Naive thymus-derived CD4-positive, alpha-beta T cell (primary cell): ENCODE data around the gene SYT9. TPM values are rescaled to one million over a fixed set of nuclear protein-coding genes. Genes with fewer than 3 reads are reported as not detected.
A peak's percentile ranks its signal among the peaks of the same experiment; 100 is the strongest.

Source experiments
- ATAC-seq: fragments of 150-1000 bp; cut with Tn5 transposase; 2 replicates; pipeline ENCODE4 v1.10.0; 2021; ENCODE audit warnings: mild to moderate bottlenecking, moderate library complexity
- CTCF ChIA-PET: fragments of 350-600 bp; sonication (Branson Sonifier 250); formaldehyde crosslinking; loops from one replicate; lab custom pipeline; 2021; ENCODE audit warnings: antibody characterized with exemption; lab: Charles Lee
- POLR2A ChIA-PET: fragments of 350-600 bp; sonication (Branson Sonifier 250); formaldehyde crosslinking; loops from one replicate; lab custom pipeline; 2021; ENCODE audit warnings: antibody characterized with exemption, inconsistent platforms; lab: Charles Lee
- DNase-seq, 9 donors: peaks; one replicate each; pipeline versions ENCODE4 v3.0.0 to v3.0.0-alpha.2; 2020 to 2022; ENCODE audit warnings: mixed read lengths in 1 of 9
- H3K27ac ChIP-seq: one replicate; pipeline ENCODE4 v1.7.0; 2013; ENCODE audit warnings: mild to moderate bottlenecking, low read depth, low read length, moderate library complexity
- H3K27me3 ChIP-seq, 2 donors: one replicate each; pipeline ENCODE4 v1.7.0; 2013; ENCODE audit warnings: low read length in 2 of 2, mild to moderate bottlenecking in 2 of 2, moderate library complexity in 2 of 2; ENCODE audit not compliant: control insufficient read depth in 2 of 2, insufficient read depth in 2 of 2
- H3K36me3 ChIP-seq, 3 experiments: 1 replicate in 2 of 3; 2 replicates in 1 of 3; pipeline ENCODE4 v1.7.0; 2013; ENCODE audit warnings: low read length in 3 of 3, mild to moderate bottlenecking in 3 of 3, moderate library complexity in 1 of 3; ENCODE audit not compliant: insufficient read depth in 3 of 3, control insufficient read depth in 2 of 3
- H3K4me1 ChIP-seq, 2 donors: one replicate each; pipeline ENCODE4 v1.7.0; 2013; ENCODE audit warnings: low read length in 2 of 2, mild to moderate bottlenecking in 2 of 2, moderate library complexity in 1 of 2; ENCODE audit not compliant: control insufficient read depth in 2 of 2, insufficient read depth in 2 of 2
- H3K4me3 ChIP-seq: 2 replicates; pipeline ENCODE4 v1.7.0; 2013; ENCODE audit warnings: mild to moderate bottlenecking, low read length
- H3K9me3 ChIP-seq, 3 experiments: 1 replicate in 2 of 3; 2 replicates in 1 of 3; pipeline ENCODE4 v1.7.0; 2013; ENCODE audit warnings: low read length in 3 of 3; ENCODE audit not compliant: control insufficient read depth in 2 of 3
- H3K27ac Mint-ChIP-seq, 9 donors: one replicate each; pipeline ENCODE4 v1.8.0; 2020 to 2022; ENCODE audit warnings: mixed read lengths in 9 of 9, mild to moderate bottlenecking in 8 of 9, moderate library complexity in 5 of 9, inconsistent platforms in 2 of 9
- H3K27me3 Mint-ChIP-seq, 5 donors: one replicate each; pipeline ENCODE4 v1.8.0; 2021 to 2022; ENCODE audit warnings: mixed read lengths in 5 of 5, mild to moderate bottlenecking in 1 of 5
- H3K36me3 Mint-ChIP-seq, 5 donors: one replicate each; pipeline ENCODE4 v1.8.0; 2020 to 2022; ENCODE audit warnings: mixed read lengths in 5 of 5, mild to moderate bottlenecking in 3 of 5, inconsistent platforms in 1 of 5
- H3K4me1 Mint-ChIP-seq, 7 donors: one replicate each; pipeline ENCODE4 v1.8.0; 2020 to 2022; ENCODE audit warnings: mixed read lengths in 7 of 7, mild to moderate bottlenecking in 3 of 7, inconsistent platforms in 1 of 7
- H3K4me3 Mint-ChIP-seq, 10 donors: one replicate each; pipeline ENCODE4 v1.8.0; 2020 to 2022; ENCODE audit warnings: mild to moderate bottlenecking in 10 of 10, mixed read lengths in 10 of 10, moderate library complexity in 6 of 10, inconsistent platforms in 2 of 10
- H3K9me3 Mint-ChIP-seq, 11 donors: one replicate each; pipeline ENCODE4 v1.8.0; 2020 to 2022; ENCODE audit warnings: mixed read lengths in 11 of 11, mild to moderate bottlenecking in 4 of 11, inconsistent platforms in 1 of 11, moderate library complexity in 1 of 11
- intact Hi-C, 2 donors: fragments of 100-400 bp; cut with micrococcal nuclease; formaldehyde crosslinking; loops; one replicate each; pipeline ENCODE4 v1.15.1; 2023
- polyA plus RNA-seq, 2 donors: library from polyadenylated mRNA; unstranded; fragments of 300-500 nt; fragmentation: Illumina TruSeq; gene quantifications; one replicate each; pipeline ENCODE4 v1.2.3, GENCODE V29; 2021
- total RNA-seq, 6 experiments: library from RNA in 5 of 6; stranded (reverse) in 5 of 6; gene quantifications; 1 replicate in 5 of 6; 2 replicates in 1 of 6; pipeline ENCODE4 v1.2.3 and lab custom pipeline; 2021 to 2026

The SYT9 gene
- total and polyA plus RNA-seq, 7 experiments from 2014 or later: 0.06 to 0.10 TPM; not detected in 5

DNA sequence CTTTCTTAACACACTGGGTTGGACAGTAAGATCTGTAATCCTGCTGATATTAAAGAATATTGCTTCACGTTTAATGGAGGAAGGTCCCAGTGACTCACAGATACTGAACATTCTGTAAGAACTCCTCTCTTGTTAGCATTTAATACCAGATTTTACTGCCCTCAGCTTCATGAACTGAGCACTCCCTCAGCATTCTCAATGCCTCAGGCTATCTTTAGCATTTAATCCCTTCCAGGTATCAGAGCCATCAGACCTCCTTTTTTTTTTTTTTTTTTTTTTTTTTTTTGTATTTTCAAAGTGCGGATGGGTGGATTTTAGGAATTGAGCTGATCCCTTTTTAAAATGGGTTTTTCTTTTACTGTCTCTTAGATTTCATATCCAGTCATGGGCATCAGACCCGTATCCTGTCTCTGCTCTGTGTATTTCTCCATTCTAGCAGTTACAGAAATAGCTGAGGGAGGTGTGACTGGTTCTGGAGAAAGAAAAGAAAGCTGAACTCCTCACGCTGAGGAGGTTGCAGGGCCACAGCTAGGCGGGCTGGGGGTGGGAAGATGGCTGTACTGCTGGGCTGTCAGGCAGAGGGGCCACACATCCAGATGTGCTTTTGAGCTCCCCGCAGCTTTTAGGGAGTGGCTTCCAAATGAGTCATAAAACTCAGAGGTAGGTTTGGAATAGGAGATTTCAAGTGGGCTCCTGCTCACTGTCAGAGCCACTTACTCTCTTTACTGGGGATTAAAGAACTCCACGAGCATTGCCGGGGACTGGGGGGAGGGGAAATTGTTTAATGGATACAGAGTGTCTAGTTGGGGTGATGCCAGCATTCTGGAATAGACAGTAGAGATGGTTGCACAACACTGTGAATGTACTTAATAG lies 97.0 kb downstream of the SYT9 start:
- no peaks in the 10 kb centered on the region for H3K27me3 ChIP-seq
- no peak overlapping the region for H3K27ac ChIP-seq
- Mint-ChIP-seq H3K4me1 (no peaks in the 10 kb centered on the region), H3K9me3 (no peaks in the 10 kb centered on the region), H3K27me3 (peaks cover 5 to 43% (median 21%) of the 10 kb centered on the region in 5 donors), H3K4me3 (no peak overlapping the region), H3K36me3 (peaks cover 0 to 3% (median 0%) of the 10 kb centered on the region in 5 donors), H3K27ac (no peak overlapping the region)
- ChIA-PET CTCF (interaction anchor here (0.6 kb wide), 1 partner anchor 59 kb away, joined by 4 read pairs; no protein-coding TSS in a partner anchor), POLR2A (no interaction called here)
- ATAC-seq (no peak), DNase-seq (no peak)
- intact Hi-C loops: no loop called here
- no peak overlapping the region for H3K4me3 ChIP-seq
- no peaks in the 10 kb centered on the region for H3K4me1 ChIP-seq
- H3K9me3 ChIP-seq: no peaks in the 10 kb centered on the region
- H3K36me3 ChIP-seq: no peaks in the 10 kb centered on the region

DNA sequence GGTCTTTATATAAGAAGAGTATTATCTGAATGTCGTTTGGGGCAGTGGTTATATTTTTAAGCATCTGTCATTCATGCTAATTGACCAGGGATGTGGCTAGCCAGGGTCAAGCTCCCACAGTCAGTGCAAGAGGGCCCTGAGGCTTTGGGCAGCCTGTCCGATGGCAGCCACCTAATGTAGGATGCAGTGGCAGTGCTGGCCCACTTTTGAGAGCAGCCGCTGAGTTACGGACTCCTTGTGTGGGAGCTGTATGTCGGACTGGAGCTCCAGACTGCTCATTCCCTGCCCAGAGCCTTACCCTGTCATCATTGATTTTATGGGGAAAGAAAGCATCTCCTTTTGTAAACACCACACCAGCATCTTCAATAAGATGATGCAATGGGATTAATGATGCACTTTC lies 99.5 kb downstream of the SYT9 start:
- ChIA-PET CTCF (interaction anchor here (1.5 kb wide), 1 partner anchor 91 kb away, joined by 4 read pairs; no protein-coding TSS in a partner anchor), POLR2A (no interaction called here)
- Mint-ChIP-seq H3K27ac (no peak overlapping the region), H3K4me3 (no peak overlapping the region), H3K27me3 (peaks cover 2 to 31% (median 20%) of the 10 kb centered on the region in 5 donors), H3K4me1 (no peaks in the 10 kb centered on the region), H3K36me3 (no peaks in the 10 kb centered on the region), H3K9me3 (no peaks in the 10 kb centered on the region)
- ATAC-seq (no peak), DNase-seq (no peak)
- no peak overlapping the region for H3K27ac ChIP-seq
- H3K9me3 ChIP-seq: no peaks in the 10 kb centered on the region
- no peaks in the 10 kb centered on the region for H3K36me3 ChIP-seq
- H3K4me1 ChIP-seq: no peaks in the 10 kb centered on the region
- intact Hi-C loops: loop anchor here in 1 of 2 donors (5.0 kb wide), 1 partner anchor 341 kb away; no protein-coding TSS in a partner anchor
- no peaks in the 10 kb centered on the region for H3K27me3 ChIP-seq
- no peak overlapping the region for H3K4me3 ChIP-seq

DNA sequence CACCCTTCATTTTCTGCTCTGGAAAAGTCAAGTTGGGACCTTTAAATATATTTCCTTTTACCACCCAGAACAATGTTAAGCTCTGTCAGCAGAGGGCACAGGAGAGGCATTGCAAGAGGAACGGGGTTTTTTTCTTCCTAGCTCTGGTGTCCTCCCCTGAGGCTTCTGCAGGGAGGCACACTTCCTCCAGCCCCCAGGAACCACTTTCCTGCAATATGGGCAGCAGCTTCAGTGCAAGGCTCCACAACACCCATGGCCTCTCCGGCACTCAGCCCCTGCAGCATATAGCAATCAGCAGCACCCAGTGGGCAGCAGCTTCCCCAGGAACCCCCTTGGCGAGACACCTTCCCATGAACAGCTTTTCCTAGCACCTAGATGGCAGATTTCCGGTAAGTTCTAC lies 101.4 kb downstream of the SYT9 start:
- no peaks in the 10 kb centered on the region for H3K9me3 Mint-ChIP-seq
- Histone ChIP-seq H3K4me1 (no peaks in the 10 kb centered on the region), H3K36me3 (no peaks in the 10 kb centered on the region), H3K27me3 (no peaks in the 10 kb centered on the region), H3K27ac (no peak overlapping the region), H3K9me3 (no peaks in the 10 kb centered on the region), H3K4me3 (no peak overlapping the region)
- H3K27me3 Mint-ChIP-seq: peaks cover 0 to 28% (median 20%) of the 10 kb centered on the region in 5 donors
- POLR2A ChIA-PET: no interaction called here
- intact Hi-C loops: loop anchor here (1.0 to 5.0 kb wide), 4 partner anchors 89 to 339 kb away; no protein-coding TSS in a partner anchor
- H3K27ac Mint-ChIP-seq: no peak overlapping the region
- no peaks in the 10 kb centered on the region for H3K36me3 Mint-ChIP-seq
- peak; percentile 54 for ATAC-seq
- no peak overlapping the region for H3K4me3 Mint-ChIP-seq
- CTCF ChIA-PET: interaction anchor here (0.9 to 2.3 kb wide), 4 partner anchors 9 to 337 kb away, joined by 3 to 11 read pairs (median 4); no protein-coding TSS in a partner anchor
- no peaks in the 10 kb centered on the region for H3K4me1 Mint-ChIP-seq
- peak in 2 of 9 donors; percentile 8 to 21 for DNase-seq

DNA sequence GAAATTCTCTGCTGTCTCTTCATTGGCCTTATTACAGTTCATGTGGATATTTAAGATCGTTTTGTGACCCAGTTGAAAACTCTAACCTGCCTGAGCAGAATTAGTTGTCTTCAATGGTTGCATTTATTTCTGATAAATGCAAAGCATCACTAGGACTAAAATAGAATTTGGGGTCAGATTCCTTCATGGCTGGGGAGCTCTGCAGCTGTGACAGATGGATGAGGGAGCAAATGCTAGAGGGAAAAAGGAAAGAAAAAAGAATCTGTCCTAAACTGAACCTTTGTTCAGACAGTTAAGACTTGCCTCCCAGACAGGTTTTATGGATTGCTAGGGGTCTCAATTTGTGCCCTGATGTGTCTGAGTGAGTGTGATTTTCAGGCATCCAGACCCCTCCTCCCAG lies 113.0 kb downstream of the SYT9 start:
- no peaks in the 10 kb centered on the region for H3K27me3 ChIP-seq
- no peaks in the 10 kb centered on the region for H3K36me3 ChIP-seq
- peaks cover 0 to 7% (median 0%) of the 10 kb centered on the region in 11 donors for H3K9me3 Mint-ChIP-seq
- H3K36me3 Mint-ChIP-seq: no peaks in the 10 kb centered on the region
- POLR2A ChIA-PET: no interaction called here
- no peak for DNase-seq
- H3K27ac ChIP-seq: no peak overlapping the region
- ATAC-seq: no peak
- no peaks in the 10 kb centered on the region for H3K4me1 Mint-ChIP-seq
- intact Hi-C loops: no loop called here
- peaks cover 0 to 5% (median 3%) of the 10 kb centered on the region in 5 donors for H3K27me3 Mint-ChIP-seq
- no peak overlapping the region for H3K27ac Mint-ChIP-seq
- H3K9me3 ChIP-seq: no peaks in the 10 kb centered on the region
- H3K4me3 ChIP-seq: no peak overlapping the region
- no peak overlapping the region for H3K4me3 Mint-ChIP-seq
- CTCF ChIA-PET: no interaction called here
- no peaks in the 10 kb centered on the region for H3K4me1 ChIP-seq

DNA sequence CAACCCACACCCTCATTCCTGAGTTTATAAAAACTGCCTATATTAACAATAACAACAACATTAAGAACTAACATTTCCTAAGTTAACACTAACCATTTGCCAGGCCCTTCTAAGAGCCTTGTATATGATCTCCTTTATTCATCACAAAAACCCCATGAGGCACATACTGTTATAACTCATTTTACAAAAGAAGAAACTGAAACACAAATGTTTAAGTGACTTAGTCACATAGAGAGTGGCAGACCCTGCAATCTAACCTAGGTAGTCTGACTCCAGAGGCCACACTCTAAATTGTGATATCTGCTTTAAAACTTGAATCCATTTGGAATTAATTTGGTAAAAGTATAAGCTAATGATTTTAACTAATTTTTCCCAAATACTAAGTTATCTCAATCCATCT lies 116.1 kb downstream of the SYT9 start:
- peaks cover 0 to 9% (median 3%) of the 10 kb centered on the region in 5 donors for H3K27me3 Mint-ChIP-seq
- Histone ChIP-seq H3K9me3 (peaks cover 0 to 4% (median 0%) of the 10 kb centered on the region in 3 experiments), H3K27me3 (no peaks in the 10 kb centered on the region), H3K36me3 (no peaks in the 10 kb centered on the region), H3K27ac (no peak overlapping the region), H3K4me1 (no peaks in the 10 kb centered on the region), H3K4me3 (no peak overlapping the region)
- POLR2A ChIA-PET: no interaction called here
- CTCF ChIA-PET: interaction anchor here (0.6 to 0.7 kb wide), 2 partner anchors 74 to 94 kb away, joined by 3 read pairs; no protein-coding TSS in a partner anchor
- DNase-seq: no peak
- H3K27ac Mint-ChIP-seq: no peak overlapping the region
- H3K9me3 Mint-ChIP-seq: peaks cover 0 to 15% (median 5%) of the 10 kb centered on the region in 11 donors
- ATAC-seq: no peak
- H3K4me1 Mint-ChIP-seq: no peaks in the 10 kb centered on the region
- H3K4me3 Mint-ChIP-seq: no peak overlapping the region
- no peaks in the 10 kb centered on the region for H3K36me3 Mint-ChIP-seq
- intact Hi-C loops: no loop called here

DNA sequence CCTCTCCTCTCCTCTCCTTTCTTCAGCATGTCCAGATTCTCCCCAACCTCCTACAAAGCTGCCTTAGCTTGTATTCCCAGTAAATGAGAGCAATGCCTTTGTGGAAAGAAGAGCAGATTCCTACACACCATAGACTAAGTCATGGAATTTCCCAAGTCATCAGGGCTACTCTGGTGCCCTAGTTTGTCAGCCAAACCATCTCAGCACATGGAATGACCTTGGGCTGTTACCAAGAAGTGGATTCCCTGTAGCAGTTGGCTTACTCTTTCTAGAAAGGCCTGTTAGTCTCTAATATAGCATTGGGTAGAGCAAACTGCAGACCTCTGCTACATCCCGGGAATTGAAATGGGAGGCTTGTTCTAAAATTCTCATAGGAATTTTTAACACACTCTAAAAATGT lies 124.7 kb downstream of the SYT9 start:
- peaks cover 0 to 53% (median 41%) of the 10 kb centered on the region in 5 donors for H3K27me3 Mint-ChIP-seq
- POLR2A ChIA-PET: no interaction called here

More for the DNA sequence above, 124.7 kb downstream of the SYT9 start:
- H3K27me3 ChIP-seq: no peaks in the 10 kb centered on the region
- no peak for DNase-seq
- H3K4me1 ChIP-seq: no peaks in the 10 kb centered on the region
- H3K27ac ChIP-seq: no peak overlapping the region
- no peak overlapping the region for H3K4me3 Mint-ChIP-seq
- no peaks in the 10 kb centered on the region for H3K36me3 Mint-ChIP-seq
- no peaks in the 10 kb centered on the region for H3K4me1 Mint-ChIP-seq
- H3K9me3 Mint-ChIP-seq: peaks cover 0 to 20% (median 12%) of the 10 kb centered on the region in 11 donors
- intact Hi-C loops: no loop called here
- CTCF ChIA-PET: no interaction called here
- no peak overlapping the region for H3K27ac Mint-ChIP-seq
- H3K36me3 ChIP-seq: no peaks in the 10 kb centered on the region
- no peak for ATAC-seq
- no peak overlapping the region for H3K4me3 ChIP-seq
- H3K9me3 ChIP-seq: peaks cover 0 to 4% (median 0%) of the 10 kb centered on the region in 3 experiments
